Uterus (tissue), 2 donors: Measurements from ENCODE around the gene ZBTB46.

Experiments used
- CTCF ChIP-seq, 4 experiments: fragments of 200-600 bp in 2 of 4; fragments of 450-650 bp in 2 of 4; sonication (generic) in 2 of 4; IDR thresholded peaks; one replicate each; pipeline ENCODE4 v1.5.1; 2016 to 2019; ENCODE audit warnings: antibody characterized with exemption in 4 of 4, mild to moderate bottlenecking in 2 of 4, moderate library complexity in 1 of 4
- POLR2A ChIP-seq, 2 donors: fragments of 450-650 bp; IDR thresholded peaks; one replicate each; pipeline ENCODE4 v1.6.1; 2016; ENCODE audit warnings: antibody characterized with exemption in 2 of 2, mild to moderate bottlenecking in 1 of 2, moderate library complexity in 1 of 2

GRCh38 chr20:63834491-63834880 lies 3.4 kb upstream of the ZBTB46 start:
- TF ChIP-seq CTCF (IDR thresholded peaks at IDR 0.05) (no peak), POLR2A (IDR thresholded peaks at IDR 0.05) (no peak)
